GM21723 (cell line): ENCODE data around the gene NKX2-8.

ENCODE experiments used
- ATAC-seq: cut with Tn5 transposase; IDR thresholded peaks from one replicate; pipeline ENCODE4 v1.9.1; 2021; ENCODE audit warnings: mild to moderate bottlenecking, moderate library complexity; ENCODE audit not compliant: unreplicated experiment

NKX2-8 gene

GRCh38 chr14:36582011-36582873 lies at the start of gene NKX2-8:
Gene NKX2-8, minus strand, starts transcription at chr14:36582614. Its CDS starts 225 bp downstream, at chr14:36582389.
- no peak for ATAC-seq

- no peak for ATAC-seq
Measured at GRCh38 chr14:36627981-36628380, 45.6 kb upstream of the NKX2-8 start.

- ATAC-seq = no peak
Measured at GRCh38 chr14:36626151-36626550, 43.7 kb upstream of the NKX2-8 start.

GRCh38 chr14:36625436-36625835 lies 43.0 kb upstream of the NKX2-8 start:
- no peak for ATAC-seq

GRCh38 chr14:36625014-36625413 lies 42.6 kb upstream of the NKX2-8 start:
- ATAC-seq = no peak

- no peak for ATAC-seq
Measured at GRCh38 chr14:36619853-36620252, 37.4 kb upstream of the NKX2-8 start.

- no peak for ATAC-seq
Measured at GRCh38 chr14:36619131-36619530, 36.7 kb upstream of the NKX2-8 start.

- ATAC-seq = no peak
Measured at GRCh38 chr14:36618641-36619040, 36.2 kb upstream of the NKX2-8 start.

GRCh38 chr14:36617824-36618223 lies 35.4 kb upstream of the NKX2-8 start:
- ATAC-seq = no peak

- ATAC-seq = no peak
Measured at GRCh38 chr14:36605506-36605857, 23.1 kb upstream of the NKX2-8 start.

- peak; percentile 90 for ATAC-seq
Measured at GRCh38 chr14:36604757-36605505, 22.5 kb upstream of the NKX2-8 start.

- no peak for ATAC-seq
Measured at GRCh38 chr14:36600431-36600830, 18.0 kb upstream of the NKX2-8 start.

GRCh38 chr14:36591482-36591881 lies 9.1 kb upstream of the NKX2-8 start:
- no peak for ATAC-seq

GRCh38 chr14:36588788-36589187 lies 6.4 kb upstream of the NKX2-8 start:
- no peak for ATAC-seq

GRCh38 chr14:36588119-36588518 lies 5.7 kb upstream of the NKX2-8 start:
- ATAC-seq = no peak

- no peak for ATAC-seq
Measured at GRCh38 chr14:36585100-36585499, 2.7 kb upstream of the NKX2-8 start.

- ATAC-seq = no peak
Measured at GRCh38 chr14:36583893-36584811, 1.7 kb upstream of the NKX2-8 start.

- ATAC-seq = no peak
Measured at GRCh38 chr14:36583242-36583892, 953 bp upstream of the NKX2-8 start.

- ATAC-seq = no peak
Measured at GRCh38 chr14:36582874-36583241, 444 bp upstream of the NKX2-8 start.
